HG03139 (cell line): Measurements from ENCODE around the gene FLACC1.

ENCODE experiments used
- ATAC-seq: cut with Tn5 transposase; IDR thresholded peaks from one replicate; pipeline ENCODE4 v1.9.1; 2021; ENCODE audit not compliant: unreplicated experiment

Gene FLACC1

GRCh38 chr2:201280191-201281040, 76.7 kb downstream of the FLACC1 start:
- ATAC-seq: no peak

DNA sequence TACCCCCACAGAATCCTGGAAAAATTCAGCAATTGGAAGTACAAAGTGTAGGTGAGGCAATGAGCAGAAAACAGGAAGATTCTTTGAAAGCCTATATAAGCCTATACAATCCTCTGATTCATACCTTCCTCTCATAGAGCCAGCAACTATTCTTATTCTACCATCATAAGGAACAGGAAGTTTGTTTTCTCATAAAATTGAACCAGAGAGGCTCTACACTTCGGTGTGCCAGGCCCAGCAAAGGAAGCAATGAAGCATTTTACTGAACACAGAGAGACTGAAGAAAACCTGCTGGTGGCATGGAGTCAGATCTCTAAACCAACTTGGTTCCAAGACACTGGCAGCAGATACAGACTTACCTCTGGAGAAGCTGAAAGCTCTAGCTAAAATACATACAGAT, 78.1 kb downstream of the FLACC1 start:
- no peak for ATAC-seq

DNA sequence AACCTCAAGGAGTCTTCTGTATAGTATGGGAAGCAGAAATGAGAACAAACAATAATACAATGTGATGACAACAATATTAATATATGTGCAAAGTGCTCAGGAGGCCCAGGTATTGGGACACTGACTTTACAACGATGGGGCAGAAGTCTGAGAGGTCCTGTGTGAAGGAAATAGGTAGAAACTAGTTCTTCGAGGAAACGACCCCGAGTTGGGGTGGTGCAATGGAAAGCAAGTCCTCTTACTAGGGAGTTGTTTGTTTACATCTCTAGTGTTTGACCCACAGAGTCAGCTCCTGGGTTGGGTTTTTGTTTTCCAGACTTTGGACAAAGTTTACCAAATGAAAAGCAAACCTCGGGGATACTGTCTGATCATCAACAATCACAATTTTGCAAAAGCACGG, 80.6 kb downstream of the FLACC1 start:
- ATAC-seq: no peak

- no peak for ATAC-seq
Measured at GRCh38 chr2:201275990-201276389, 81.2 kb downstream of the FLACC1 start.

- no peak for ATAC-seq
Measured at GRCh38 chr2:201275069-201275468, 82.1 kb downstream of the FLACC1 start.

- no peak for ATAC-seq
Measured at GRCh38 chr2:201273330-201273983, 83.7 kb downstream of the FLACC1 start.

GRCh38 chr2:201271917-201272316, 85.2 kb downstream of the FLACC1 start:
- ATAC-seq: no peak

DNA sequence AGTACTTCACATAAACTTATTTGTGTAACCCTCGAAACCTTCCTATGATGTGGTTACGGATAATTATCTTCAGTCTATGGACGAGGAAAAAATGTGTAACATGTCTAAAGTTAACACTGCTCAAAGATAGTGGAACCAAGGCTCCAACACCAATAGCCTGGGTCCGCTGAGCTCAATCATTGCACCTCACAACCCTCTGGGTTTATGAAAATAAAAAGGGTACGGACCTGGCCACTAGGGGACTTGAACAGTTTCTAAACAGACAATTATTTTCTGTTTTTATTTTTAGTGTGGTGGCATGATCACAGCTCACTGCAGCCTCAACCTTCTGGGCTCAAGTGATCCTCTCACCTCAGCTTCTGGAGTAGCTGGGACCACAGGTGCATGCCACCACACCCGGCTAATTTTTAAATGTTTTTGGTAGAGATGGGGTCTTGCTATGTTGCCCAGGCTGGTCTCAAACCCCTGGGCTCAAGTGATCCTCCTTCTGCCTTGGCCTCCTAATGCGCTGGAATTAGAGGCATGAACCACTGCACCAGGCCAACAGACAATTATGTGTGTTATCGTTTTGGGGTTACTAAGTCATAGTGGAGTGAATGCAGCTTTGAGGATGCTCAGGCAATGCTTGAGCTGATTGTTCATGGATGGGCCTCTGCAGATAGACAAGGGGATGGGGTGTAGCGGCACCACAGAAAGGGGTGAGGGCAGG, 86.7 kb downstream of the FLACC1 start:
- ATAC-seq: no peak

GRCh38 chr2:201269764-201270163, 87.4 kb downstream of the FLACC1 start:
- no peak for ATAC-seq

- ATAC-seq: no peak
Measured at GRCh38 chr2:201267278-201268030, 89.7 kb downstream of the FLACC1 start.

- ATAC-seq: no peak
Measured at GRCh38 chr2:201266629-201267028, 90.5 kb downstream of the FLACC1 start.

- no peak for ATAC-seq
Measured at GRCh38 chr2:201264472-201265173, 92.5 kb downstream of the FLACC1 start.

GRCh38 chr2:201263779-201264178, 93.4 kb downstream of the FLACC1 start:
- ATAC-seq: no peak

GRCh38 chr2:201262718-201263117, 94.4 kb downstream of the FLACC1 start:
- no peak for ATAC-seq

DNA sequence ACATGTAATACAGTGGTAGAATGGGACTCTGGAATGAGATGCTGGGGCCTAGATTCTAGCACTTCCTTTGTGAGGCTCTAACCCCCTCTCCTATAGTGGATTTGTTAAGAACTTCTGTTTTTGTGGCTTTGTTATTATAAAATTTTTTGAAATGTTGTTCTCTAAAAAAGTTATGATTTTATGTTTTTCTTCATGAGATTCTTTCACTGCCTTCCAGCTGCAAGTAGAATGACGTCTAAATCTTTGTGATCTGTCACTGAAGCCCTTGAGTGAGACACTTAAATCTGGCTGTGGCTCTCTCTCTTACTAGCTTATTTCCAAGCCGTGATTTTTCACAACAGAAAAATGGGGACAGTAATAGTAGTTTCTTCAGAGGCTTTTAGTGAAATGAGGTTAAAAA, 95.2 kb downstream of the FLACC1 start:
- ATAC-seq: no peak

DNA sequence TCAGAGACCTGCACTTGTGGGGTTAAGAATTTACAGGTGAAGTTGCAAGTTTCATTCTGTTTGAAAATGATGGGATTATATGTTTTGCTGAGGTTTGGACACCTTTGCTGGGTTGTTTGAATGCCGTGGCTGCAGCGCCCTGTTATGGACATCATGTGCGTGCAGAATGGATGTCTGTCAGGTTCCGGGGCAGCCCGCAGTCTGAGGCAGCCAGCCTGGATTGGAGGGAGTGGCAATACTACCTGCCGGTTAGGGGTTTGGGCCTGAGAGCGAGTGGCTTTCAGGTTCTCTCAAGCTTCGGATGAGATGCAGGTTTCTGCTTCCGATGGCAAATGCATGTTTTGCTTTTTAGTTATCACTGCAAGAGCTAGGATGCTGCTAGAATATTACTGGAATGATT, 95.7 kb downstream of the FLACC1 start:
- no peak for ATAC-seq

DNA sequence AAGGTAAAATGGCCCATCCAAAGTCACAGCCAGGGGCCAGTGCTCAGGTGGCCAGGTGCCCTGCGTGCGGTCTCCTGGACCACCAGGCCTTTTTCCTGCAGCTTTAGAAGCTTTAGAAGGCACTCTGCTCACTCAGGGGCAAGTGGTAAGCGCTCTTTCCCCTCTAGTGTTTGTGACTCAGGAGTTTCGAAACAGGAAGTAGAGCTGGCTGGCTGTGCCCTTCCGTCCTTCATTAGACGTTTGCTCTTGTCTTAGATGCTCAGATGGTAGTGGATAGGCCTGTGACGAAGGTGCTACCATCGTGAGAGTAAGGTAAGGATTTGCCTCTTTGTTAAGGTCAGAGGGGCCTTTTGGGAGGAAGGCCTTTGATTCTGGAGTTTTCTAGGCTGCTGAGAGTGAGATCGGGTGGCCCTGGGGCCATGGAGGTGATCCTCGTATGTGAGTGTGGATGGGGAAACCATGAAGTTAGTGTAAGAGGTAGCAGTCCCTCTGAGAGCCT, 96.8 kb downstream of the FLACC1 start, which contains the start of gene CASP8:
CASP8 (plus strand) TSS at position 235 of the 499 bp plus-strand sequence. CDS start 5,951 bp downstream, outside the sequence.
- peak; percentile 28 for ATAC-seq

DNA sequence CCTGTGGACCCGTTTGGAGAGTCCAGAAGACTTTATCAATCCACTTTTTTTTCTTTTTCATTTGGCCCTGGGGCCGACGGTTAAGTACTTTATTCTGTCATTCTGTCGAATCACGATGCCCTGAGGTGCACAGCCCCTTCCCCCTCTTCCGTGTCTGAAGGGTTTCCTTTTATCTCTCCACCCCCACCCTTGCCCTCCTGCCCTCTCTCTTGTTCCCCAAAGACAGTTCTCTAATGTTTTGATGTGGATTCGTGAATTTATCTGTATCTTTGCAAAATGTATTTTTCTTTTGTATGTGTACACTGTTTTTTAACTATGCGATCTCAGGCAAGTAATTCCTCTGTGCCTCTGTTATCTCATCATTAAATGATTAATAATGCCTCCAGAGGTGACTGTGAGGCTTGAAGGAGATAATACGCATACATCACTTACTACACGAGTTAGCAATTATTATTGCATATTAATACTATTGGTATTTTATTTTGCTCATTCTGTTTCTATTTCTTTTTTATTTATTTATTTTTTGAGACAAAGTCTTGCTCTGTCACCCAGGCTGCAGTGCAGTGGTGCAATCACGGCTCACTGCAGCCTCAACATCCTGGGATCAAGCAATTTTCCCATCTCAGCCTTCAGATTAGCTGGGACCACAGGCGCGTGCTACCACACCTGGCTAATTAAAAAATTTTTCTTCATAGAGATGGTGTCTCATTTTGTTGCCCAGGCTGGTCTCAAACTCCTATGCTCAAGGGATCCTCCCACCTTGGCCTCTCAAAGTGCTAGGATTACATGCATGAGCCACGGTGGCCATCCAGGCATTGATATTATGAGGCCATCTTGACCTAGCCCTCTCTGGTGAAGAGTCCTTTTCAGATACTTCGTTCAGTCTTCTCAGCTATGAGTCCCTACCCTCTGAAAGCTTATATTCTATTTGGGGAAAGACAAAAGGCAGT, 98.2 kb downstream of the FLACC1 start:
- ATAC-seq: peak; percentile 8
